Dermis blood vessel endothelial cell (primary cell): Measurements from ENCODE around the gene NAA10. TPM values are rescaled to one million over a fixed set of nuclear protein-coding genes. Genes with fewer than 3 reads are reported as not detected.
A peak's percentile ranks its signal among the peaks of the same experiment; 100 is the strongest.

ENCODE experiments used
- DNase-seq: peaks from one replicate; pipeline ENCODE4 v3.0.0; 2010
- total RNA-seq: library from RNA; depleted of rRNA; stranded (reverse); fragments of >200 nt; gene quantifications from 2 replicates; pipeline ENCODE4 v1.2.3, GENCODE V29; 2014

Gene NAA10
- total RNA-seq, 1 donor from 2014 or later: 88.2 TPM

- DNase-seq: no peak
These were observed 32.2 kb upstream of the NAA10 start for GRCh38 chrX:153966841-153967535.

DNA sequence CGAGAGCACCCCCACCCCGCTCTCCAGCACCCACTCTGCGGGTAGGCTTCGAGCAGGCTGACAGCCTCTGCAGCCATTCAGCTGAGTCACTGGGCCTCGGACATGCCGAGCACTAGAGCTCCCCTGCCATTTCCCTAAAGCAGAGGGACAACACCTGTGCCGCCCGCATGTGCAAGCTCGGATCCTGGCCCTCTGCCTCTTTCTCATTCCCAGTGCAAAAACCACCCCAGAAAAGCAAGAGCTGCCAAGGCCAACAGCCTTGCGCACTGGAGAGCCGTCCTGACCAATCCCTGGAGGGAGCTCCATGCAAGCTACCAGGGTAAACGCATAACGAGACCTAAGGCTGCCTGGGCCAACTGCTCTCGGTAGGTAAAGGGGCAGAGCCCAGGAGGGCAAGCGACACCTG is 31.4 kb upstream of the NAA10 start:
- no peak for DNase-seq

DNA sequence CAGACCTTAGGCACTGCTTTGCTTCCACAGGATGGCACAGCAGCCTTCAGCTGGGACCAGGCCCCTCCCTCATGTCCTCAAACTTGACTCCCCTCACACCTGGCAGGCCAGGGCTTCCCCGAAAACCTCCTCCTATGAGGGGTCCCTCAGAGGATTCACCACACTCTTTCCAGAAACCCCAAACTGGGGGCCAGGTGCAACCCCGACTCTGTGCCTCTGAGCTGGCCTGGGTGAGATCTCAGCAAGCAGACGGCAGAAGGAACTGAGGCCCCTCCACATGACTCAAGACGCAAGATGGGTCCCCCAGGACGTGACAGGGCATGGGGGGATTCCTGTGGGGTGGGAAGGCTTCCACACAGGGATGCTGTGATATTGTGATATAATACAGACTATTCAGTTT is 30.6 kb upstream of the NAA10 start:
- no peak for DNase-seq

DNA sequence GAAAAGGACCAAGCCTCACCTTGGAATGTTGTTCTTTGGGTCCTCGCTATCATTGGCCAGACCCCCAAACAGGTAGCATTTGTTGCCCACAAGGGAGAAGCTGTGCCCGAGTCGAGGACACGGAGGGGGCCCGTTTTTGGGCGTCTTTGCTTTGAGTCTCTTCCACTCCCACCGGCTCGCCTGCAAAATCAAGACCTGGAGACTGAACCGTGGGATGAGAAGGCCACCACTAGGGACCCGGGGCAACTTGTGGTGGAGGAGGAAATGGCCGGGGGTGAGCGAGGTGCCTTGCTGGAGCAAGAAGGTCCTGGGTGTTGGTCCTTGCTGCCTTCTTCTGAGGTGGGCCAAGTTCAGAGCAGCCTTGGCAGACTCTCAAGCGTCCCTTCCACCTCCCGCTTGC is 29.3 kb upstream of the NAA10 start:
- DNase-seq: no peak

- DNase-seq: no peak
These were observed 28.7 kb upstream of the NAA10 start for GRCh38 chrX:153963546-153963945.

DNA sequence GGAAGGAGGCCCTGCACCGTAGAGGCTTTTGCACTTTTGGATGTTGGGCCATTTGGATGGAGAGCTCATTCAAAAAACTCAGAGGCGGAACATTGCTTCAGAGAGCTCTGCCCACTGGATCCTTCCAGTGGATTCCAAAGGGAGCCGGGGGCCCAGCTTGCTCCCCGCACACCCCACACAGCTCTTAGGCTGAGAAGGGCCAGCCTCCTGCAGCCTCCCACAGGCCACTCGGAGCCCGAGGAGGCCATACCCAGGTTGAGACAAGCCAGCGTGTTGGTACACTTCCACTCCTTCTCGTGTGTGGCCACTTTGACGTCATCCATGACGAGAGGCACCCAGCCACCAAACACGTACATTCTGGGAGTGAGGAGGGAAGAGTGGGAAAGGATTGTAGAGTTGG is 26.5 kb upstream of the NAA10 start:
- no peak for DNase-seq

- no peak for DNase-seq
These were observed 25.9 kb upstream of the NAA10 start for GRCh38 chrX:153960786-153961185.

GRCh38 chrX:153960077-153960476 is 25.2 kb upstream of the NAA10 start:
- DNase-seq: no peak

DNA sequence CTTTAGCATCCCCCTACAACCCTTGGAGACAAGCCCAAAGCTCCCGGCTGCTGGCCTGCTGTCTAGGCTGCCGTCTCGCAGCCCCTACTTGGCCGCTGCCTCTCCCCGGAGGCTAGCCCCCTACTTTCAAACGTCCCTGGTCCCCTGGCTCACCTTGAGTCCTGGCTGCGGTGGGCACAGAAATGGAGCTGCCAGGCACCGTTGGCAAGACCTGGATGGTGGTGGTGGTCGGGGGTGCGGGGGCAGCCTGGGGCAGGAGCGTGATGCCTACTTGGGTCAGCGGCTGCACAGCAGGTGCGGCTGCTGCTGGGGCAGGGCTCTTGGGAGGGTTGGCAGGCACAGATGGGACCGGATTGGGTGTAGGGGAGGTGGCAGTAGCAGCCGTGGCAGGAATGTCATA is 24.8 kb upstream of the NAA10 start:
- no peak for DNase-seq

DNA sequence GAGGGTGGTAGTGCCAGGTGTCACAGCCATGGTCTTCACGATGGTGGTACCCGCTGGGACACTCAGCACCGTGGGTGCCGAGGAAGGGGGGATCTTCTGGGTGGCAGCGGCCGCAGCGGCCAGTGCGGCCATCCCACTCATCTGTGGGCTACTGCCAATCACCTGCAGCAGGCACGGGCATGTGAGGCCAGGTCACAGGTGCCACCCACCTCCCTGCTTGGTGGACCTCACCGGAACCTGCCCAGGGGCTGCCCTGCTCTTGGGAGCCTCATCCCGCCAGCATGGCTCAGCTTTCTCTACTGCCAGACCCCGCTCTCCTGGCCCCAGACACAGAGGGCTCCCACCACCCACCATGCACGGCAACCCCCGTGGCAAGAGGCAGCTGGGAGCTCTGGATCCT is 23.8 kb upstream of the NAA10 start:
- DNase-seq: no peak

GRCh38 chrX:153957224-153957623 is 22.4 kb upstream of the NAA10 start:
- DNase-seq: no peak

DNA sequence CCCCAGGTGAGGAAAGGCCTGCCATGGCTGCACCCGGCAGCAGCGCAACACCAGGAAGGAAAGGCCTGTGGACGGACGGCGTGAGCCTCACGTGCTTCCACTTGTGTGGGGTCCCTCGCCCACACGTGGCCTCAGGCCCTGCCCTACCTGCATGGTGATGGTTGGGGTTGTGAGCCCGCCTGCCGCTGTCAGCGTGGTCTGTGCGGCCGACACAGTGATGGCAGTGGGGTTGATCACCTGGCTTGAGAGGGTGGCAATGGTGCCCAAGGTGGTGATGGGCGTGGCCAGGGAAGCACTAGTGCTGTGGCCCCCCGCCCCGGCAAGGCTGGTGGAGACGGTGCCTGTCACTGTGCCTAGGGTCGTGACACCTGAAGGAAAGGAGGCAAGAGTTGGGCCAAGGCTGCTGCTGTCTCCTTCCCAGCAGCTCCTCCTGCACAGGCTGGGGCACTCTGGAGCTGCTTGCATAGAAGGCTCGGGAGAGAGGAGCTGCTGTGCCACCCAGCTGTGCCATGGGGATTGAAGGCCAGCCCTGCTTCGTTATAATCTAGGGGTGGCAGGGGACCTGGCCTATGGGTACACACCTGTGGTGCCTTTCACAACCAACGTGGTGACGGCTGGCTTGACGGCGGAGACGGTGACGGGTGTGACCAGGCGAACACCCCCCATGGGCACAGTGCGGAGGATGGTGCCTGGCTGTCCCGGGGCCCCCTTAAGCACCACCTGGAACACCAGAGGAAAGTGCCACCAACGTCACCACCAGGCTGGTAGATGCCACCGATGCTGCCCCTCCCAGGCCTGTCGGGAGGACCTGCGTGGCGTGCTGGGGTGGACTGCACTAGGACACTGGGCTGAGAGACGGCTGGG is 21.4 kb upstream of the NAA10 start:
- DNase-seq: no peak

DNA sequence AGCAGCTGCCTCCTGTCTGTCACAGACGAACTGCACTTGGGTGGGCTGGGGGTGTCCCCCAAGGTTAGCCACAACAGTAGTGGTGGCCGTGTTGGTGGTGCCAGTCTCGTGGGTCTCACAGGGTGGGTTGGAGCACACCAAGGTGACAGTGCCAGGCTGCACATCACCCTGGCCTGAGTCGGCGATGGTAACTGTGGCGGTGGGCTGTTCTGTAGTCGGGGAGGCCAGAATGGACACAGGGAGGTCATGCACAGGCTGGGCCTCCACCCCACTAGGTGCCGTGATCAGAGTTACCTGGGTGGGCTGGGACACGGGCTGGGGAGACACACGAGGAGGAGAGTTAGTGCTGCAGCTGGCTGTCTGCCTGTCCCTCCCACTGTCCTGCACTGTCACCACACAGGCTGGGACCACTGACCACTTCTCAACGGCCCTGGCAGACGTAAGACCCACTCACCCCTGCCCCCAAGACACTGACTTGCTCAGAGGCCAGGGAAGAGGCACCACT is 20.4 kb upstream of the NAA10 start:
- DNase-seq: no peak

- DNase-seq: no peak
These were observed 19.9 kb upstream of the NAA10 start for GRCh38 chrX:153954558-153955227.

DNA sequence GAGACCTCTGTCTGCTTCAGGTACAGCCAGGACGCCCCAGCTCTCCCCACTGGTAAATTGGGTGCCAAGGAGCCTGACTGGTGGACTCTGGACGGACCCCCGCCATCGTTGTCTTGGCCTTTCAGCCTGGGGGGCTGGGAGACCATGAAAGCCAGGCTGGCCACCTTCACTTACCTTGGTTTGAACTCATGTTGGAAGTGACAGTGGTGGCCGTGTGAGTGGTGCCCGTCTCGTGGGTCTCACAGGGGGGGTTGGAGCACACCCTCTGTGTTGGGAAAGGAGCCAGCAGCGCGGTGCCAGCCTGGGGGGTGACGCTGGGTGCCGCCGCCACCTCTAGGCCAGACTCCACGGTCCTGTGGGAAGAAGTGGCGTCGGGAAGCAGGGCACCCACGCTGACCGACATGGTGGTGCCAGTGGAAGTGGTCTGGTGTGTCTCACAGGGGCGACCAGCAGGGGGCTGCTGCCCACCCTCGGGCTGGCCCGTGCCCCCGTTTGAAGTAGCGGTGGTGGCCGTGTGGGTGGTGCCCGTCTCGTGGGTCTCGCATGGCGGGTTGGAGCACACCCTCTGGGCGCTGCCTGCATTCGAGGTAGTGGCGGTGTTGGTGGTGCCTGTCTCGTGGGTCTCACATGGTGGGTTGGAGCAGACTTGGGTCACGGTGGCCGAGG is 19.2 kb upstream of the NAA10 start:
- DNase-seq: no peak

- peak; percentile 69 for DNase-seq
These were observed 18.5 kb upstream of the NAA10 start for GRCh38 chrX:153953342-153953830.

DNA sequence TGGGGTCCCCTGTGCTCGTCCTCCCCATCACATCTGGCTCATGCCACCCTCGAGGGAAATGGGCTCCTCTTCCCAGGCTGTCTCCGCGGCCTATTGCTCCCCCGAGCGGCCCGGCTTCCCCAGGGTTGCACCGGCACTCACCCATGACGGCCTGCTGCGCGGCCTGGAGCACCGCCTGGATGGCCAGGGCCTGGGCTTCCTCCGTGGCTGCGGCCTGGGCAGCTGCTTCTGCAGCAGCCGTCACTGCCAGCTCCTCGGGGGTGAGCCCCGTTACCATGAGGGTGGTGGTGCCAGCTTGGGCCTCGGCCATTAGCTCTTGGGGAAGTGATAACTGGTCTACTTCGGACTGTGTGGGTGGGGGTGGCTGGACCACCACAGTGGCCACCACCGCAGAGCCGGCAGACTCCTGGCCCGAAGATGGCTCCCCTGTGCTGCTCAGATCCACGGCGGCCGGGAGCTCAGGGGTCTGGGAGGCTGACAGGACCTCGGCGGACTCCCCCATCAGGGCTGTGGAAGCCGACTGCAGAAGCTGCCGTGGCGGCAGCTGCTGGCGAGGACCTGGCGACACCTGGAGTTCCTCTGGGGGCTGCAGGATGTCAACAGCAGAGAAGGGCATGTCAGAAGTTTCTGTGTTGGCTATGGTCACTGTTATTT is 17.7 kb upstream of the NAA10 start:
- no peak for DNase-seq

GRCh38 chrX:153951683-153952372 is 17.0 kb upstream of the NAA10 start:
- no peak for DNase-seq

- no peak for DNase-seq
These were observed 15.3 kb upstream of the NAA10 start for GRCh38 chrX:153950127-153950526.

DNA sequence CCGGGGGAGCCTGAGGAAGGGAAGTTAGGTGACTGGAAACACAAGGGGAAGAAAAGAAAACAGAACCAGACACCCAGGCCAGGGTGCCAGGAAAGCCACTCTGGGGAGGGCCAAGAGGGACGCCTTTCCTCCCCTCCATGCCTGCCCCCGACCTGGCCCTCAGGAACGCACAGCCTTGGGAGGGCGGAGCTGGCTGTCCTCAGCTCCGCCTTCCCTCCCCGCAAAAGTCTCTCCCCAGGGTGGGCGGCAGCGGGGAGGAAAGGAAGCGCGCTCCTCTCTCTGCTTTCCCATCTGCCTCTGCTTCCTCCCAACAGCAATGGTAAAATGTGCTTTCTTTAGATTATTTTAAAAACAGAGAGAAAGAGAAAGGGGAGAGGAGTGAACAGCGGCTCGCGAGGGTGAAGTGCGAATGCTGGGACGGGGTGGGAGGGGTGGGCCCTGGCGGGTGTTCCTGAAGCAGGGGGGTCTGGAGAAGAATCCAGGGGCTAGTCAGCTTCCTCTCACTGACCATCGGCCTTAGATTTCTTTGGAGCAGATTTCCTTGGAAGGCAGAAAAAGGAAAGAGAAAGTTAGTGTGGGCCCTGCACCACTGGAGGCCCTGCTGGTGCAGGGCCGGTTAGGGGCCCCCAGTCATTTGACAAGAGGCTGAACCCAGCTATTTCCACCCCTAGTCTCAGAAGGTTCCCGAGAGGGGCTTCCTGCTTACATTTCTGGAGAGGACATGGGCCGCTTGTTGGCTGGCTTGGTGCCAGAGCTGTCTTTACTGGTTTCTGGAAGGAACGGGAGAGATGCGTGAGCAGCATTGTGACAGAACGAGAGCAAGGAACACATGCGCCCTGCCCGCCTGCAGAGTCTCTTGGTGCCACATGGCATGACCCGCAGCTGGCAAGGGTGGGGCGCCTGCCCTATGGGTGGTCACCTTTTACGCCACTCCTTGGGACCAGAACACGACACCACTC is 14.3 kb upstream of the NAA10 start:
- peak; percentile 41 for DNase-seq
